Left lung (tissue), 10 donors: ENCODE measurements around the gene DLX3. TPM values are rescaled to one million over a fixed set of nuclear protein-coding genes. Genes with fewer than 3 reads are reported as not detected.
A peak's percentile ranks its signal among the peaks of the same experiment; 100 is the strongest.

Experiments used
- ATAC-seq: fragments of 200-7000 bp; cut with Tn5 transposase; one replicate; pipeline ENCODE4 v1.9.1; 2020; ENCODE audit warnings: moderate library complexity
- DNase-seq, 4 donors: peaks; one replicate each; pipeline ENCODE4 v3.0.0-alpha.2; 2013 to 2020
- H3K27ac ChIP-seq, 2 donors: fragments of 200-600 bp; sonication (generic) in 1 of 2; one replicate each; pipeline versions ENCODE4 v1.5.0 to v1.8.0; 2020 to 2021
- H3K27me3 ChIP-seq, 2 donors: fragments of 200-600 bp; sonication (generic) in 1 of 2; one replicate each; pipeline versions ENCODE4 v1.5.0 to v1.8.0; 2020 to 2021
- H3K36me3 ChIP-seq, 2 donors: fragments of 200-600 bp; sonication (generic) in 1 of 2; one replicate each; pipeline versions ENCODE4 v1.5.0 to v1.8.0; 2020 to 2021
- H3K4me1 ChIP-seq, 2 donors: fragments of 200-600 bp; one replicate each; pipeline ENCODE4 v1.8.0; 2021
- H3K4me3 ChIP-seq, 2 donors: fragments of 200-600 bp; sonication (generic) in 1 of 2; one replicate each; pipeline versions ENCODE4 v1.5.0 to v1.8.0; 2020 to 2021; ENCODE audit warnings: mild to moderate bottlenecking in 1 of 2
- H3K9me3 ChIP-seq, 2 donors: fragments of 200-600 bp; sonication (generic) in 1 of 2; one replicate each; pipeline versions ENCODE4 v1.5.0 to v1.8.0; 2020 to 2021
- intact Hi-C, 2 donors: fragments of 100-400 bp; cut with DNase I; formaldehyde crosslinking; loops; one replicate each; pipeline versions ENCODE4 v1.11.2 to v1.14.2; 2022
- polyA plus RNA-seq, 6 donors: library from polyadenylated mRNA; unstranded; fragments of 120-200 nt; gene quantifications; one replicate each; pipeline ENCODE4 v1.2.1, GENCODE V29; 2013; ENCODE audit not compliant: insufficient read length in 6 of 6
- total RNA-seq, 2 donors: library from RNA; stranded (reverse); fragmentation: NEBNext Ultra II Directional; extraction: Animal tissue kit (Norgen Biotek cat#: 25700); gene quantifications; one replicate each; pipeline ENCODE4 v1.2.1, GENCODE V29; 2021
- TF ChIP-seq, protein P1 (sequence below), 2 donors: fragments of 200-600 bp; sonication (generic) in 1 of 2; IDR thresholded peaks; one replicate each; pipeline versions ENCODE4 v1.5.0 to v1.8.0; 2021; ENCODE audit warnings: antibody characterized with exemption in 2 of 2
- donor health status: DM: no; HTN: yes; CAD: no.
- donor health status: DM: no; HTN: no; CAD: no.

The DLX3 gene
- total and polyA plus RNA-seq, 8 donors, result 0.52 to 2.2 (median 1.3) TPM

DNA sequence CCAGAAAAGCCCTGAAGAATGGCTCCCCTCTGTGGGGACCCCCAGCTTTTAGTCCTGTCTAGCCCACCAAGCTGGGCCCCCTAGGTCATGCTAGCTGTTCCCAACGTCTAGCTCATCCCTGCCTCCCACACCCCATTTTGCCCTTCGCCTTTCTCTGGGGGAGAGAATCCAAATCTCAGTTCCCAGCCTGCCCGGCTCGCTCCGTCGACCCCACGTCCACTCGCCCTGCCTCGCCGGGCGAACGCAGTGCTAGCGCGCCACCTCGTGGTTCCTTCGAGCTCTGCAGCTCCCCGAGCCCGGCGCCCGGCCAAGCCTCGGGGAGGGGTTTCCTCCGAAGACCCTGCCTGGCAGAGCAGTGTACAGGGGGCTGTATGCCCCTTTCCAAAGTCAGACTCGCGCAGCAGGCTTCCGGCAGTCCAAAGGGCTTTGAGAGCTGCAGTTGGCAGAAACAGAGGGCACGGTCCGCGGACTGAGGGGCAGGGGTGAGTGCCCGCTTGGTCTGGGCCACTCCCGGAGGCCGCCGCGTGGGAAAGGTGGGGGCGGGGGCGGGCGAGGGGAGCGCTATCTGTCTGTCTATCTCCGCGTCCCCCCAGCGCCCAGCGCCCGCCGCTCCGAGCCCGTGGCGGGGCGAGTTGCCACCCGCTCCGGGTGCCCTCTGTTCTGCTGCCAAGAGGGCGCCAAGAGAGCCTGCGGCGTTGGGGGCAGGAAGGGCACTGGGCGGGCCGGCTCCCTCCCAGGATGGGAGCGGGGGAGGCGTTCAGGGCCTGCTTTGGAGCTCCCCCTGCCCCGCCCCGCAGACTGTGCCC lies 1.7 kb upstream of the DLX3 start:
- H3K27ac ChIP-seq, result no peak overlapping the region
- no peaks in the 10 kb centered on the region for H3K9me3 ChIP-seq
- peaks cover 52 to 95% of the 10 kb centered on the region in 2 donors for H3K27me3 ChIP-seq
- peak overlapping the region; percentile 21 to 28 for H3K4me3 ChIP-seq
- DNase-seq, result peak in 2 of 4 donors; percentile 69 to 91
- no peaks in the 10 kb centered on the region for H3K36me3 ChIP-seq
- H3K4me1 ChIP-seq, result peaks cover 10 to 42% of the 10 kb centered on the region in 2 donors
- intact Hi-C loops, result loop anchor here in 1 of 2 donors (5.0 kb wide), 1 partner anchor 134 kb away; no protein-coding TSS in a partner anchor
- TF ChIP-seq, protein P1, sequence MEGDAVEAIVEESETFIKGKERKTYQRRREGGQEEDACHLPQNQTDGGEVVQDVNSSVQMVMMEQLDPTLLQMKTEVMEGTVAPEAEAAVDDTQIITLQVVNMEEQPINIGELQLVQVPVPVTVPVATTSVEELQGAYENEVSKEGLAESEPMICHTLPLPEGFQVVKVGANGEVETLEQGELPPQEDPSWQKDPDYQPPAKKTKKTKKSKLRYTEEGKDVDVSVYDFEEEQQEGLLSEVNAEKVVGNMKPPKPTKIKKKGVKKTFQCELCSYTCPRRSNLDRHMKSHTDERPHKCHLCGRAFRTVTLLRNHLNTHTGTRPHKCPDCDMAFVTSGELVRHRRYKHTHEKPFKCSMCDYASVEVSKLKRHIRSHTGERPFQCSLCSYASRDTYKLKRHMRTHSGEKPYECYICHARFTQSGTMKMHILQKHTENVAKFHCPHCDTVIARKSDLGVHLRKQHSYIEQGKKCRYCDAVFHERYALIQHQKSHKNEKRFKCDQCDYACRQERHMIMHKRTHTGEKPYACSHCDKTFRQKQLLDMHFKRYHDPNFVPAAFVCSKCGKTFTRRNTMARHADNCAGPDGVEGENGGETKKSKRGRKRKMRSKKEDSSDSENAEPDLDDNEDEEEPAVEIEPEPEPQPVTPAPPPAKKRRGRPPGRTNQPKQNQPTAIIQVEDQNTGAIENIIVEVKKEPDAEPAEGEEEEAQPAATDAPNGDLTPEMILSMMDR (IDR thresholded peaks at IDR 0.05), result peak; percentile 96 to 97
- ATAC-seq, result peak; percentile 65

DNA sequence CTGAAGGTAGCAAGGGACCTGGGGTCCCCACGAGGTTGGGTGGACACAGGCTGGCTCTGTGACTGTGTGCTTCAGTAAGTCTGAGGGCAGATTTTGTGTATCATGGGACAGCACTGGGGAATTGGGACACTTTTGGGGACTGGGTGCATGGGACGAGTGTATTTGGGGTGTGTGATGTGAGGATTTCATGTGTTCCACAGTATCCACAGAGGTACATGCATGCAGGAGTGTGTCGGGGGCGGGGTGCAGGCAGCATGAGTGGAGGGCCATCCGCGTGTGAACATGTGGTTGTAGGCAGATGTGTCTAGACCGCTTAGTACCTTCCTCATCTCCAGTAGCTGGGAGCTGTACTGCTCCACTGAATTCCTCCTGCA lies 1.1 kb upstream of the DLX3 start:
- H3K9me3 ChIP-seq, result no peaks in the 10 kb centered on the region
- ATAC-seq, result no peak
- H3K4me3 ChIP-seq, result no peak overlapping the region
- DNase-seq, result no peak
- TF ChIP-seq, protein P1 (IDR thresholded peaks at IDR 0.05), result no peak
- H3K4me1 ChIP-seq, result peaks cover 10 to 42% of the 10 kb centered on the region in 2 donors
- H3K36me3 ChIP-seq, result no peaks in the 10 kb centered on the region
- intact Hi-C loops, result loop anchor here in 1 of 2 donors (5.0 kb wide), 1 partner anchor 134 kb away; no protein-coding TSS in a partner anchor
- H3K27me3 ChIP-seq, result peaks cover 54 to 95% of the 10 kb centered on the region in 2 donors
- H3K27ac ChIP-seq, result no peak overlapping the region

DNA sequence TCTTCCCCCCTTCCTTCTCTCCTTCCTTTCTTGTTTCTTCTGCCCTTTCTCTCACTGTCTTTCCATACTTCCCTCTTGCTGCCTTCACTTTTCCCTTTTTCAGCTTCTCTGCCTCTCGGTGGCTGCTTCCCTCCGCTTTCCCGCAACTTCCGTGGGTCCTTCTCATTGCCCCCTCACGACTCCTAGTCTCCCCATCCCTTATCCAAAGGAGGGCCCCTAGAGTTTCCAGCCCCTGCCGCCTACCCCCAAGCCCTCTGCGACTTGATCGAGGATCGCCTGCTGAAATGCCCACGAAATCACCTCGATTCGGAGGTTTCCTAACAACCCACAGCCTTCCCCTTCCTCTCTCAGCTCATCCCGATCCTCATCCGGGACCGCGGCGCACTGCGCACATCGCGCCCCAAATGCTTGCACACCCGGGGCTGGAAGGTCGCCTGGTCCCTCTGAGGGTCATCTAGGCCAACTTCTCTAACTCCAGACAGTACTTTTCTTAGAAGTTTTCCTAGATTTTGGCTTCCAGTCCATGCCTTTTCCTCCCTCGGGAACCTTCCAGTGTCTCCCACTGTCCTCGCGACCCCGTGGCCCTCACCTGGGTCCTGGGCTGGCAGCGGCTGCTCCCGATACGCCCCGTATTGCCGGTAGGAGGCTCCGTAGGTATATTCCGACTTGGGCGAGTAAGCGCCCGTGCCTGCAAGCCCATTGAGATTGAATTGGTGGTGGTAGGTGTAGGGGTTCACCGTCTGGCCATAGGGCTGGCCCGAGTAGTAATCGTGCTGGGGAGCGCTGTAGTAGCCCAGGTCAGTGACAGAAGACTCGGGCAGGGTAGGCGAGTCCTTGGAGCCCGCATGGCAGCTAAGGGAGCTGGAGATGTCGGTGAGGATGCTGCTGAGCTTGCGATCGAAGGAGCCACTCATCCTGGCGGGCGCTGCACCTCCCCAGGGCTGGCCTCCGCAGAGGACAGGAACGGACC lies 654 bp downstream of the DLX3 start:
- H3K27ac ChIP-seq, result no peak overlapping the region
- no peaks in the 10 kb centered on the region for H3K36me3 ChIP-seq
- H3K9me3 ChIP-seq, result no peaks in the 10 kb centered on the region
- DNase-seq (no peak), ATAC-seq (peak; percentile 2)
- TF ChIP-seq, protein P1 (IDR thresholded peaks at IDR 0.05), result no peak
- intact Hi-C loops, result loop anchor here in 1 of 2 donors (5.0 kb wide), 2 partner anchors 112 to 132 kb away; no protein-coding TSS in a partner anchor
- H3K4me3 ChIP-seq, result peak overlapping the region; percentile 21 to 34
- peaks cover 50 to 95% of the 10 kb centered on the region in 2 donors for H3K27me3 ChIP-seq
- peaks cover 10 to 42% of the 10 kb centered on the region in 2 donors for H3K4me1 ChIP-seq

DNA sequence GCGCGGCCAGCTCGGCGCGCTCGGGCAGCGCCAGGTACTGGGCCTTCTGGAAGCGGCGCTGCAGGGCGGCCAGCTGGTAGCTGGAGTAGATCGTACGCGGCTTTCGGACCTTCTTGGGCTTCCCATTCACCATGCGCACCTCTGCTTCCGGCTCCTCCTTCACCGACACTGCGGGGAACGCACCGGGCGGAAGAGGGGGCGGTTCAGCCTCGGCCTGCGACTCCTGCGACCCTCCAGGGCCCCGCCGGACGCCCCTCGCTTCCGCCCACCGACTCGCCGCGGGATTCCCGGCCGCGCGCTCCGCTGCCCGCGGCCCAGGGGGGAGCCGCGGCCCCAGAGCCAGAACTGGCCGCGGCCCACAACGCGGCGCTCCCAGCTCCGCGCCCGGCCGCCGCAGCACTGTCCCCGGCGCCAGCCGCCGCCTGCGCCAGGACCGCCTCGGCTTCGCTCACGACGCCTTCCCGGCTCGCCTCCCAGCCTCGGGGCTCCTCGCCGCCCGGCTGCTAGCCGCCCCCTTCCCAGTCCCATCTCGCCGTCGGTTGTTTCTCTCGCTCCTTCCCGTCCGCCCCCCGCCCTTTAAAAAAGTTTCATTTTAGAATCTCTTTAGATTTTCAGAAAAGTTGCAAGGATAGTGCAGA lies 1.5 kb downstream of the DLX3 start:
- Histone ChIP-seq H3K9me3 (no peaks in the 10 kb centered on the region), H3K36me3 (no peaks in the 10 kb centered on the region), H3K4me1 (peaks cover 10 to 41% of the 10 kb centered on the region in 2 donors), H3K27ac (no peak overlapping the region), H3K4me3 (peak overlapping the region; percentile 21 to 34), H3K27me3 (peaks cover 50 to 93% of the 10 kb centered on the region in 2 donors)
- TF ChIP-seq, protein P1 (IDR thresholded peaks at IDR 0.05), result no peak
- intact Hi-C loops, result loop anchor here in 1 of 2 donors (5.0 kb wide), 1 partner anchor 111 kb away; no protein-coding TSS in a partner anchor
- peak; percentile 22 for ATAC-seq
- no peak for DNase-seq
